RWPE1 (cell line): Measurements from ENCODE around the gene BABAM2.

Source experiments
- CTCF ChIA-PET: fragments of 350-600 bp; sonication (Branson Sonifier 250); formaldehyde crosslinking; extraction: SDS; loops from one replicate; lab custom pipeline; 2021; lab: Yijun Ruan, JAX
- POLR2A ChIA-PET: fragments of 400-600 bp; formaldehyde crosslinking; extraction: SDS; loops from one replicate; lab custom pipeline; 2020; ENCODE audit warnings: antibody characterized with exemption; ENCODE audit not compliant: low non-redundant PET; lab: Yijun Ruan, JAX
- DNase-seq: peaks from one replicate; pipeline ENCODE4 v3.0.0; 2012; ENCODE audit warnings: low spot score
- H3K27ac ChIP-seq: fragments of 450-650 bp; 2 replicates; pipeline ENCODE4 v1.5.1; 2017
- TF ChIP-seq, protein P1 (sequence below): fragments of 450-650 bp; conservative IDR thresholded peaks from 2 replicates; pipeline ENCODE4 v1.5.1; 2017; ENCODE audit warnings: low read depth, mild to moderate bottlenecking

The BABAM2 gene

DNA sequence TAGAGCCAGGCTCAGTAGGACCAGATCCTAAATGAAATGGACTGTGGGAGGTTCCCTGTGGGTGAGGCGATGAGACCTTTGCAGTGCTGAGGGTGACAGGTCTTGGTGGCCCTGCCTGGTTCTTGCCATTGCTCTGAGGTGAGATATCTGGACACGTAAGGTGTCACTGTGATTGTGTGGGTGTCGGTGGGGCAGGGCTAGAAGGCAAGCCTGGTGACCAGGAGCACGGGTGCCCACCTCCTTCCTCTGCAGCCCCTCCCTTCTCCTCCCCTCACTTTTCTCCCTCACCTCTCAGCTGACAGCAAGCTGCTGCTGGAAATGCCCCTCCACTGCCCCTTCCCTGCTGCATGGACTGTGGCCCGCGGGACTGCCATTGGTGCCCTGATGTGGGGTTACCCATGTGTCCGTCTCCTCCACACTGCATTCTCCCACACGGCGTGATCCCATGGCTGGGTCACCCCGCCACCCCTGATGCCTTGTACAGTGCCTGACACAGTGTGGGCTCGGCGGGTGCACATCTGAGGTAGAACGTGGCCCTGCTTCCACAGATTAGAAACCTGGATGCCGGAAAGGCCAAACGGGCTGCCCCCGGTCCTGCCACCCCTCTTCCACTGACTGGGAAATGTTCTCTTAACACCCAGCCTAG lies 446.6 kb downstream of the BABAM2 start:
- POLR2A ChIA-PET = no interaction called here
- CTCF ChIA-PET = interaction anchor here (0.7 to 0.8 kb wide), 2 partner anchors 613 to 654 kb away, joined by 4 to 5 read pairs; no protein-coding TSS in a partner anchor
- peak overlapping the region; percentile 81 for H3K27ac ChIP-seq
- TF ChIP-seq, protein P1, sequence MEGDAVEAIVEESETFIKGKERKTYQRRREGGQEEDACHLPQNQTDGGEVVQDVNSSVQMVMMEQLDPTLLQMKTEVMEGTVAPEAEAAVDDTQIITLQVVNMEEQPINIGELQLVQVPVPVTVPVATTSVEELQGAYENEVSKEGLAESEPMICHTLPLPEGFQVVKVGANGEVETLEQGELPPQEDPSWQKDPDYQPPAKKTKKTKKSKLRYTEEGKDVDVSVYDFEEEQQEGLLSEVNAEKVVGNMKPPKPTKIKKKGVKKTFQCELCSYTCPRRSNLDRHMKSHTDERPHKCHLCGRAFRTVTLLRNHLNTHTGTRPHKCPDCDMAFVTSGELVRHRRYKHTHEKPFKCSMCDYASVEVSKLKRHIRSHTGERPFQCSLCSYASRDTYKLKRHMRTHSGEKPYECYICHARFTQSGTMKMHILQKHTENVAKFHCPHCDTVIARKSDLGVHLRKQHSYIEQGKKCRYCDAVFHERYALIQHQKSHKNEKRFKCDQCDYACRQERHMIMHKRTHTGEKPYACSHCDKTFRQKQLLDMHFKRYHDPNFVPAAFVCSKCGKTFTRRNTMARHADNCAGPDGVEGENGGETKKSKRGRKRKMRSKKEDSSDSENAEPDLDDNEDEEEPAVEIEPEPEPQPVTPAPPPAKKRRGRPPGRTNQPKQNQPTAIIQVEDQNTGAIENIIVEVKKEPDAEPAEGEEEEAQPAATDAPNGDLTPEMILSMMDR = no peak
- no peak for DNase-seq

DNA sequence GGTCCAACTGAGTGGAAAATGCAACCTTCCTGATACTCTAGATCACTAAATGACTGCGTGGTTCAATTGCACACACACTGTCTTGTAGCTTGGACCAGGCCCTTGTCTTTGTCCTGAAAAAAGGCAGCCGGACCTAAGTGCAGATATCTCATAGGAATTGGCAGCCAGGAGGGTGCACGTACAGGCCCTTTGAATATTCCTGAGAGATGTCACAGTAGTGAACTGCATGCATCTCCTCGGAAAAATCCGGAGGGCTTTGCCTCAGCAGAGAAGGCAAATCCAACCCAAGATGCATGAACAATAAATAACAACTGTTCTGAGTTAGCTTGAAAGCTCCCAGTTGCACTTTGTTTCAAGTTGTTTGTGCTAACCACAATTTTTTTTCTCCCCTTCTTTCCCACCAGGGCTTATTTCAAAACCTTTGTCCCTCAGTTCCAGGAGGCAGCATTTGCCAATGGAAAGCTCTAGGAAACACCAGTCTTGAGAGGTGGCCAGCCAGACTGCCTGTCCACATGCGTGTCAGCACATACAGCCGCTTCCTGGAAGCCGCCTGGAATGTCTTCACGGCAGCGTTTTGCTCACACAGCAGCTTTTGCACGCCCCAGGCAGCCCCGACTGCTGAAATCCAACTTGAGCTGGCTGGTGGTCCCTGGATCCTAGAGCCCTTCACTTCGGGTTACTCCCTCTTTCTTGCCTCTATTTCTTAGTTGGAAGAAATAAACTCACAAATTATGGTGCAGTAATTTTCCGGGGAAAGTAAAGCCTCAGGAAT lies 447.7 kb downstream of the BABAM2 start:
- POLR2A ChIA-PET = no interaction called here
- H3K27ac ChIP-seq = peak overlapping the region; percentile 81

DNA sequence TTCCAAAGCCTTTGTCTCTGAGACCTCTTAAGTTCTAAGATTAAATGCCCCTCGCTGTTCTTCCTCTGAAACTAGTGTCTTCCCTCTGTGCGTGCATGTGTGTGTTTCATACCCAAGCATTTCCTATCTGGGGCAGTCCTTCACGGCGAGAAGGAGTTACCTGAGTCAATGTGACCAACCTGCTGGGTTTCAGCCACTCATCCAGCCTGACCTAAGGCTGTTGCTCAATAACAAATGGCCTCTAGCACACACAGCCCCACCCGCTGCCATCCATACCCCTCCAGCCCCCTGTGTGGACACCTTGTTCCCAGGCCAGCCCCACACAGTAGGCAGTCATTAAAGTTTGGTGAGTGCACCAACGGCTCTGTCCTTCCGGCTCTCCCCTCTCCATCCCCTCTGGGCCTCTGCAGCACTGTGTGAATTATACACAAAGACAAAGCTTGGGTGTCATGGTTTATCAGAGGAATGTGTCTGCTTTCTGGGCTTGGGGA lies 448.3 kb downstream of the BABAM2 start:
- no peak for DNase-seq
- CTCF ChIA-PET = interaction anchor here (0.6 kb wide), 1 partner anchor 326 kb away, joined by 3 read pairs; no protein-coding TSS in a partner anchor
- peak overlapping the region; percentile 81 for H3K27ac ChIP-seq
- POLR2A ChIA-PET = no interaction called here
- TF ChIP-seq, protein P1 = no peak

More for the DNA sequence above, 447.7 kb downstream of the BABAM2 start:
- no peak for DNase-seq
- TF ChIP-seq, protein P1 = no peak
- CTCF ChIA-PET = interaction anchor here (0.6 kb wide), 1 partner anchor 325 kb away, joined by 3 read pairs; no protein-coding TSS in a partner anchor

DNA sequence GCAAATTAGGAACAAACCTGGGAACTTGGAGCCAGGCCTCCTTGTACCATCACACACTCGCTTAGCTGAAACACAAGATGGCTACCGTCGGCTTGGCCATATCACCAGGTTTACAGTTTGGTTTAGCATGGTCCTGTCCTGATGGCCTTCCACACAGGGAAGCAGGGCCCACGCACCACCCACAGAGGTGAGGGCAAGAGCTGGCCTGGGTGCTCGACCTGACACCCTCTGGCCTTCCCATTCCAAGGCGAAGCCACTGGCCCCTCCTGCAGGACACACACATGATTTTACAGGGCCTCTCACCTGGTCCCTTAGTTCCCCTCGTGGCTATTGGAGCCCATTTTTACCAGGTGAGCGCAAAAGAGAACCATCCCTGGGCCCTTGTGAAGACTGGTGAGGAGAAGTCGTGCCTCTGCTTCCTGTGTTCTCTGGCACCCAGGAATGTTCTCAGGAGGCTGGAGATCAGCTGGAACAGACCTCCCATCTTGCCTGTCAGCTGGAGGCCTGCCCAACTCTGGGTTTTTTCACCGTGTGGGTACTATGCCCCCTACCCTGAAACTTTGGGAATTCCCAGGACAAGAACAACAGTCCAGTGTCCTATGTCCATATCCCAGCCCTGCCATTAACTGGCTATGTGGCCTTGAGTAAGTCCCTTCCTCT lies 449.1 kb downstream of the BABAM2 start:
- DNase-seq = no peak
- H3K27ac ChIP-seq = peak overlapping the region; percentile 81
- CTCF ChIA-PET = interaction anchor here (0.6 kb wide), 1 partner anchor 598 kb away, joined by 3 read pairs; no protein-coding TSS in a partner anchor
- POLR2A ChIA-PET = no interaction called here
- TF ChIP-seq, protein P1 = no peak

DNA sequence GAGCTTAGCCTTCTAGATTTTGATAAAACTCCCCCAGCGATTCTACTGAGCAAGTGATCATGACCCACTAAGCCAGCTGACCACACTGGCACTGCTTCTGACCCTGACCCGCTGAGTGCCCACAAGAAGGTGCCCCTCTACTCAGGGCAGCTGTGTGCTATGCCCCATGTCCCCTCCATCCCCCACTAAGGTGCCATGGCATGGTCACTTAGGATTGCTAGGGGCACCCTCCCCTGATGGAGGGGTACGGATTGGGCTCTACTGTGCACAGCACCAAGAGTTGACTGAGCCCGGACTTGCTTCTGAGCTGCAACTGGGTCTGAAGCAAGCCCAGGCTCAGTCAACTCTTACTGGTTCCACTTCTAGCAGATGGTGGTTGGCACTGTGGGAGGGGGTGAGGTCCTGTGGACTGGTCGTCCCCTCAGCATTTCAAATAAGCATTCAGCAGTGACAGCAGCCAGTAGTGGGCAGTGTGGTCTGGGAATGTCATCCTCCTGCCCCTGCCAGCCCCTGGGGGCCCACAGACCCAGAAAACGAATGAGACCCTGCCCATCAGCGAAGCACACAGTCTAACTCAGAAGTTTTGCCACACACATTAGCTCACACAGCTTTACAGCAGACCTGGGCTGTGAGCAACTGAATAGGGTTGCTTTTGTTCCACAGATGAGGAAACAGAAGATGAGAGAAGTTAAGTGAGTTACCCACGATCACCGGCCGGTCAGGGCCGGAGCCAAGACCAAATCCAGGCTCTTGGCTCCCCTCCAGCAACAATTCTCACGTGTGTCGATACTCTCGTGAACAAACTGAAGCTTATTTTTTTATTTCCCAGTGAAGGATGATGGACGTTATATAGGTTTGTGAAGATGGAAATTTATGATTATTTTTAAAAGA lies 450.0 kb downstream of the BABAM2 start:
- peak overlapping the region; percentile 81 for H3K27ac ChIP-seq
- ChIA-PET CTCF (interaction anchor here (0.6 kb wide), 1 partner anchor 599 kb away, joined by 3 read pairs; no protein-coding TSS in a partner anchor), POLR2A (no interaction called here)
- TF ChIP-seq, protein P1 = no peak
- no peak for DNase-seq
